ENCODE measurements around the gene EPX. TPM values are rescaled to one million over a fixed set of nuclear protein-coding genes. Genes with fewer than 3 reads are reported as not detected.

EPX gene
- total RNA-seq, 4 donors from 2014 or later = not detected

DNA sequence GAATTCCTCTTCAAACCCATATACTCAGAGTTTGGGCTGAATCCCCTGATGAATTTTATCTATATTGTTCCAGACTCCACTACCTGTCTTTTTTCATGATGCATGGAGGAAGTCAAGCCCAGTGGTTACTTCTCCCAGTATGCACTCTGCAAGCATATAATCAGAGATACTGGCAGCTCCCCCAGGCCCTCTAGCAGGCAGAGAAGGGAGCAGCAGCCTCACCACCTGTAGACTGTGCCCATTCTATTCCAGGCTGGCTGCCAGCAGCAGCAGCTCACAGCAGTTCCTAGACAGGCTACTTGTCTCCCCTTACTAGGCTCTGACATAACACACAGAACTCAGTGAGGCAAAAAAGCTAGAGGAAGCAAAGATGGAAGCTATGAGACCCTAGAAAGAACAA lies 23.2 kb downstream of the EPX start:
- no peak for TF ChIP-seq CTCF (IDR thresholded peaks at IDR 0.05; ENCODE audit: low read depth)

- no peak for TF ChIP-seq CTCF (IDR thresholded peaks at IDR 0.05; ENCODE audit: low read depth)
Measured at GRCh38 chr17:58217766-58218165, 25.2 kb downstream of the EPX start.

GRCh38 chr17:58219007-58219788 lies 26.7 kb downstream of the EPX start, which contains the start of gene MKS1:
MKS1 (minus strand) TSS chr17:58219255; CDS start chr17:58219230, 25 bp downstream.
- TF ChIP-seq CTCF (IDR thresholded peaks at IDR 0.05; ENCODE audit: low read depth) = no peak

DNA sequence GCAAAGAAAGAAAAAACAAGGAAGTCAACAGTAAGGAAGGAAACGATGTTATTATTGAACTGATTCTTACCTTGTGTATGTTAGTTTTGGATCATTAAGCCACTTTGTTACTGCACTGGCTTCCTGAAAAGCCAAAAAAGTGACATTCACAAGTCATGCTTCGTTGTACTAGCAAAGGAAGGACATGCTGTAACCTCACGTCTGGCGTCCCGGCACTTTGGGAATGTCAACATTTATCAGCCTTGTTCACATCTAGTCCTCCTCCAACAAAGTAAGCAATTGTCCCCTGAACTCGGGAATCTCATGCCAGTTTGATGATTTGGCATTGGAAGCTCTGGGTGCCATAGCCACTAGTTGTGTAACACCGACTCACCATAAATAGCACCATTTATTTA lies 27.3 kb downstream of the EPX start:
- no peak for TF ChIP-seq CTCF (IDR thresholded peaks at IDR 0.05; ENCODE audit: low read depth)

DNA sequence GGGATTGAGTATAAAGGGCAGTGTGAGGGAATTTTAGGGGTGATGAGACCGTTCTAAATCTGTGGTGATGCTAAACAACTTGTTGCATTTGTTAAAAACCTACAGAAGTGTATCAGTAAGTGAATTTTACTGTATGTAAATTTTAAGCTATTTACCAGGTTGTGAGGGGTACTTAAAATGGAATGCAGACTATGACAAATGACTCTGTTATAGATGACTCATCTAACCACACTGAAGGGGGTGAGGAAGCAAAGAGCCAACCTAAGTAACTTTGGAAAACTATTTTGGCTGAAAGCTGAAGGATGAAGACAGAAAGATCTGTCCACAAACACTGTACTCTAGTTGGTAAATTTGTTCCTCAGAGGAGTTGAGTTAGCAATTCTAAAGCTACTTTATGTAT lies 31.8 kb downstream of the EPX start:
- TF ChIP-seq CTCF (IDR thresholded peaks at IDR 0.05; ENCODE audit: low read depth) = no peak

- no peak for TF ChIP-seq CTCF (IDR thresholded peaks at IDR 0.05; ENCODE audit: low read depth)
Measured at GRCh38 chr17:58227733-58228132, 35.2 kb downstream of the EPX start.

DNA sequence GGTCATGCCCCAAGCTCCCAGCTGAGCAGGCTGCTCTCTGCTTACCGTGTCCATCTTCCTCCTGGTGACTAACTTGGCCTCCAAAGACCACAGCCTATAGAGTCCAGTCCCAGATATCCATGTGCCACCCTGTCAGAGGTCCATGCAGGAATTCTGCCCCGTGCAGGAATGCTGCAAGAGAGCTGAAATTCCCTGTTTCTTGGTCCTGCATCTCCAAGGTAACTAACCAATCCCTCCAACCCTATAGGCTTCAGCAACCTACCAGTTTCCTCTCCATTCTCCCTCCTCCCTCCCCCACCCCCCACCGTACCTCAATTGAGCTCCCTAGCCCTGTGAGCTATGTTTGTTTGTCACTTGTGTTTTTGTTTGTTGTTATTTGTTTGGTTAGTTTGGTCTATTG lies 36.2 kb downstream of the EPX start:
- TF ChIP-seq CTCF (IDR thresholded peaks at IDR 0.05; ENCODE audit: low read depth) = no peak

All from subcutaneous adipose tissue (tissue), 4 donors.